ENCODE data around the gene ITPR2. TPM values are rescaled to one million over a fixed set of nuclear protein-coding genes. Genes with fewer than 3 reads are reported as not detected.

ITPR2 gene
- total RNA-seq, 2 experiments from 2014 or later, result 28.8 to 29.9 TPM

- DNase-seq (no peak), ATAC-seq (ENCODE audit: poor library complexity) (no peak)
- no peak overlapping the region for H3K4me3 Mint-ChIP-seq
- no peak for TF ChIP-seq CTCF (IDR thresholded peaks at IDR 0.05)
- H3K27me3 ChIP-seq (ENCODE audit: control insufficient read depth in 1 of 2, insufficient read depth in 2 of 2, low read length in 2 of 2), result no peaks in the 10 kb centered on the region
- ChIA-PET POLR2A (no interaction called here), CTCF (no interaction called here)
- peaks cover 30% of the 10 kb centered on the region for H3K36me3 Mint-ChIP-seq (ENCODE audit: low read depth)
- peaks cover 7% of the 10 kb centered on the region for H3K36me3 ChIP-seq (ENCODE audit: insufficient read depth, low read length)
- H3K4me1 Mint-ChIP-seq (ENCODE audit: low read depth), result peaks cover 42% of the 10 kb centered on the region
- H3K9me3 ChIP-seq (ENCODE audit: control insufficient read depth in 1 of 2, insufficient read depth in 1 of 2, low read length in 2 of 2), result no peaks in the 10 kb centered on the region
- no peaks in the 10 kb centered on the region for H3K4me1 ChIP-seq (ENCODE audit: insufficient read depth, low read length)
- no peak overlapping the region for H3K27ac Mint-ChIP-seq
- H3K27ac ChIP-seq (ENCODE audit: low read depth in 1 of 2, low read length in 2 of 2), result no peak overlapping the region
- no peaks in the 10 kb centered on the region for H3K27me3 Mint-ChIP-seq
- no peaks in the 10 kb centered on the region for H3K9me3 Mint-ChIP-seq
- intact Hi-C loops (cut with DNase I, micrococcal nuclease), result no loop called here
- H3K4me3 ChIP-seq (ENCODE audit: low read length), result no peak overlapping the region
These were observed 42.4 kb downstream of the ITPR2 start for GRCh38 chr12:26790645-26790994.

- H3K27ac ChIP-seq (ENCODE audit: low read depth in 1 of 2, low read length in 2 of 2), result no peak overlapping the region
- no peaks in the 10 kb centered on the region for H3K27me3 ChIP-seq (ENCODE audit: control insufficient read depth in 1 of 2, insufficient read depth in 2 of 2, low read length in 2 of 2)
- Mint-ChIP-seq H3K36me3 (ENCODE audit: low read depth) (peaks cover 30% of the 10 kb centered on the region), H3K4me3 (no peak overlapping the region), H3K27me3 (no peaks in the 10 kb centered on the region), H3K9me3 (no peaks in the 10 kb centered on the region), H3K4me1 (ENCODE audit: low read depth) (peaks cover 42% of the 10 kb centered on the region), H3K27ac (no peak overlapping the region)
- ATAC-seq (ENCODE audit: poor library complexity), result no peak
- intact Hi-C loops (cut with DNase I, micrococcal nuclease), result no loop called here
- POLR2A ChIA-PET, result no interaction called here
- CTCF ChIA-PET, result no interaction called here
- peaks cover 7% of the 10 kb centered on the region for H3K36me3 ChIP-seq (ENCODE audit: insufficient read depth, low read length)
- DNase-seq, result no peak
- no peak for TF ChIP-seq CTCF (IDR thresholded peaks at IDR 0.05)
- no peaks in the 10 kb centered on the region for H3K9me3 ChIP-seq (ENCODE audit: control insufficient read depth in 1 of 2, insufficient read depth in 1 of 2, low read length in 2 of 2)
- H3K4me1 ChIP-seq (ENCODE audit: insufficient read depth, low read length), result no peaks in the 10 kb centered on the region
- H3K4me3 ChIP-seq (ENCODE audit: low read length), result no peak overlapping the region
These were observed 43.0 kb downstream of the ITPR2 start for GRCh38 chr12:26789731-26790644.

GRCh38 chr12:26786865-26787514 is 46.0 kb downstream of the ITPR2 start:
- Mint-ChIP-seq H3K36me3 (ENCODE audit: low read depth) (peaks cover 50% of the 10 kb centered on the region), H3K4me3 (no peak overlapping the region), H3K27ac (no peak overlapping the region), H3K9me3 (no peaks in the 10 kb centered on the region), H3K4me1 (ENCODE audit: low read depth) (peaks cover 31% of the 10 kb centered on the region), H3K27me3 (no peaks in the 10 kb centered on the region)
- Histone ChIP-seq H3K4me1 (ENCODE audit: insufficient read depth, low read length) (no peaks in the 10 kb centered on the region), H3K36me3 (ENCODE audit: insufficient read depth, low read length) (peaks cover 7% of the 10 kb centered on the region), H3K27me3 (ENCODE audit: control insufficient read depth in 1 of 2, insufficient read depth in 2 of 2, low read length in 2 of 2) (no peaks in the 10 kb centered on the region), H3K9me3 (ENCODE audit: control insufficient read depth in 1 of 2, insufficient read depth in 1 of 2, low read length in 2 of 2) (no peaks in the 10 kb centered on the region), H3K4me3 (ENCODE audit: low read length) (no peak overlapping the region), H3K27ac (ENCODE audit: low read depth in 1 of 2, low read length in 2 of 2) (no peak overlapping the region)
- no peak for TF ChIP-seq CTCF (IDR thresholded peaks at IDR 0.05)
- no peak for DNase-seq
- POLR2A ChIA-PET, result no interaction called here
- no peak for ATAC-seq (ENCODE audit: poor library complexity)
- CTCF ChIA-PET, result no interaction called here
- intact Hi-C loops (cut with DNase I, micrococcal nuclease), result no loop called here
